PC-3 (cell line): ENCODE results near the gene MRPL51.

Experiments used
- EZH2 ChIP-seq: fragments of 300-600 bp; sonication (generic); IDR thresholded peaks from one replicate; pipeline ENCODE4 v1.6.1; 2017; ENCODE audit warnings: antibody characterized with exemption, mild to moderate bottlenecking, low read length; ENCODE audit not compliant: unreplicated experiment
- TF ChIP-seq, protein P1 (sequence below): fragments of 300-600 bp; sonication (generic); conservative IDR thresholded peaks from 2 replicates; pipeline ENCODE4 v1.5.1; 2017; ENCODE audit warnings: antibody characterized with exemption, low read depth, mild to moderate bottlenecking, low read length

DNA sequence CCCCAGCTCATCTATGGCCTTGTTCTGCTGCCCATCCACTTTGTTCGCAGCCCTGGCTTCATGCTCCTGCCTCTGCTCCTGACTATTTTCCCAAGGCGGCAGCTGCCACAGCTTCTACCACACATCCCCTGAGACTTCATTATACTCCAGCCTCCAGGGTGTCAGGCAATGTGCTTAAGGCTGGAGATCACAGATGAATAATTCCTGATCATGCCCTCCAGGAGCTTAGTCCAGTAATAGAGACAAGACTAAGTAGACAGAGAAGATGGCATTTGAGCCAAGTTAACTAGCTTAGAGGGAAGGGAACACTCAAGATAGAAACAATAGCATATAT lies 34.1 kb downstream of the MRPL51 start:
- TF ChIP-seq EZH2, result no peak
- TF ChIP-seq, protein P1, sequence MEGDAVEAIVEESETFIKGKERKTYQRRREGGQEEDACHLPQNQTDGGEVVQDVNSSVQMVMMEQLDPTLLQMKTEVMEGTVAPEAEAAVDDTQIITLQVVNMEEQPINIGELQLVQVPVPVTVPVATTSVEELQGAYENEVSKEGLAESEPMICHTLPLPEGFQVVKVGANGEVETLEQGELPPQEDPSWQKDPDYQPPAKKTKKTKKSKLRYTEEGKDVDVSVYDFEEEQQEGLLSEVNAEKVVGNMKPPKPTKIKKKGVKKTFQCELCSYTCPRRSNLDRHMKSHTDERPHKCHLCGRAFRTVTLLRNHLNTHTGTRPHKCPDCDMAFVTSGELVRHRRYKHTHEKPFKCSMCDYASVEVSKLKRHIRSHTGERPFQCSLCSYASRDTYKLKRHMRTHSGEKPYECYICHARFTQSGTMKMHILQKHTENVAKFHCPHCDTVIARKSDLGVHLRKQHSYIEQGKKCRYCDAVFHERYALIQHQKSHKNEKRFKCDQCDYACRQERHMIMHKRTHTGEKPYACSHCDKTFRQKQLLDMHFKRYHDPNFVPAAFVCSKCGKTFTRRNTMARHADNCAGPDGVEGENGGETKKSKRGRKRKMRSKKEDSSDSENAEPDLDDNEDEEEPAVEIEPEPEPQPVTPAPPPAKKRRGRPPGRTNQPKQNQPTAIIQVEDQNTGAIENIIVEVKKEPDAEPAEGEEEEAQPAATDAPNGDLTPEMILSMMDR, result no peak
